GM12874 (cell line): Measurements from ENCODE around the gene SOD3.

ENCODE experiments used
- TF ChIP-seq, protein P1 (sequence below): IDR thresholded peaks from 2 replicates; pipeline ENCODE4 v1.5.1; 2011; ENCODE audit warnings: low read depth, mild to moderate bottlenecking, control low read depth, low read length, moderate library complexity; ENCODE audit not compliant: insufficient read depth

The SOD3 gene

DNA sequence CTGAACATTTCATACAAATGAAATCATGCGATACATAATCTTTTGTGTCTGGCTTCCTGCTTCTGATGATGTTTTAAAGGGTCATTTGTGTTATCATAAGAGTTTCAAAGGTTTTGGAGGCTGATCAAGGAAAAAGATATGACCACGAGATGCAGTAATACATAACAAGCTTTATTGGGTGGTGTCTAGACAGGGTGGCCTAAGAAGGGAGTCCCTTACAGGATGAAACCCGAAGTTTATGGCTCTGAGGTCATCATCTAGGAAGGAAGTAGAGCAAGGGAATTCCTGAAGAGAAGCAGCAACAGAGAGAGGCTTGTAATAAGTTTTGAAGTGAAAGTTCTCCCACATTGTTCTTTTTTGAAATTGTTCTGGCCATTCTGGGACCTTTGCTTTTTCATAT is 40.8 kb upstream of the SOD3 start:
- TF ChIP-seq, protein P1, sequence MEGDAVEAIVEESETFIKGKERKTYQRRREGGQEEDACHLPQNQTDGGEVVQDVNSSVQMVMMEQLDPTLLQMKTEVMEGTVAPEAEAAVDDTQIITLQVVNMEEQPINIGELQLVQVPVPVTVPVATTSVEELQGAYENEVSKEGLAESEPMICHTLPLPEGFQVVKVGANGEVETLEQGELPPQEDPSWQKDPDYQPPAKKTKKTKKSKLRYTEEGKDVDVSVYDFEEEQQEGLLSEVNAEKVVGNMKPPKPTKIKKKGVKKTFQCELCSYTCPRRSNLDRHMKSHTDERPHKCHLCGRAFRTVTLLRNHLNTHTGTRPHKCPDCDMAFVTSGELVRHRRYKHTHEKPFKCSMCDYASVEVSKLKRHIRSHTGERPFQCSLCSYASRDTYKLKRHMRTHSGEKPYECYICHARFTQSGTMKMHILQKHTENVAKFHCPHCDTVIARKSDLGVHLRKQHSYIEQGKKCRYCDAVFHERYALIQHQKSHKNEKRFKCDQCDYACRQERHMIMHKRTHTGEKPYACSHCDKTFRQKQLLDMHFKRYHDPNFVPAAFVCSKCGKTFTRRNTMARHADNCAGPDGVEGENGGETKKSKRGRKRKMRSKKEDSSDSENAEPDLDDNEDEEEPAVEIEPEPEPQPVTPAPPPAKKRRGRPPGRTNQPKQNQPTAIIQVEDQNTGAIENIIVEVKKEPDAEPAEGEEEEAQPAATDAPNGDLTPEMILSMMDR = no peak

DNA sequence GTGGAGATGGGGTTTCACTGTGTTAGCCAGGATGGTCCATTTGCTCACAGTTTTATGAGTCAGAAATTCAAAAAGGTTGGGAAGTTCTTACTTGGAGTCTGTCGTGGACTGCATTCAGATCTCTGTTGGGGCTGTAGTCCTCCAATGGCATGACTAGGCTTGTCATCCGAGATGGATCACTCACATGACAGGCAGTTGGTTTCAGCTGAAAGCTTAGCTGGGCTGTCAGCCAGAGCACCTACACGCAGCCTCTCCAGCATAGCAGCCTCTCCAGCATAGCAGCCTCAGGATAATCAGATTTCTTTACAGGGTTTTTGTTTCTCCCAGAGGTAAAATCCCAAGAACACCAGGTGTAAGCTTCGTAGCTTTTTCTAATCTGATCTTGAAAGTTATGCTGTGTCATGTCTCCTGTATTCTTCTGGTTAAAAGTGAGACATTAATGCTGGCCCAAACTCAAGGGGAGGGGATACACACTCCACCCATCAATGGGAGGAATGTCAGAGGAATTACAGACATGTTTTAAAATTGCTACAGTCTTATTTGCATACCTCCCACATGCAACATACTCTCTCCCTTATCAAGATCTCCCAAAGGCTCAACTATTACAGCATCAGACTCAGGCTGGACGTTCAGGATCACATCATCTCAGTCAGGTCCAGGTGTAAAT is 31.6 kb upstream of the SOD3 start:
- TF ChIP-seq, protein P1 = no peak

GRCh38 chr4:24764345-24764744 is 31.0 kb upstream of the SOD3 start:
- TF ChIP-seq, protein P1 = no peak

DNA sequence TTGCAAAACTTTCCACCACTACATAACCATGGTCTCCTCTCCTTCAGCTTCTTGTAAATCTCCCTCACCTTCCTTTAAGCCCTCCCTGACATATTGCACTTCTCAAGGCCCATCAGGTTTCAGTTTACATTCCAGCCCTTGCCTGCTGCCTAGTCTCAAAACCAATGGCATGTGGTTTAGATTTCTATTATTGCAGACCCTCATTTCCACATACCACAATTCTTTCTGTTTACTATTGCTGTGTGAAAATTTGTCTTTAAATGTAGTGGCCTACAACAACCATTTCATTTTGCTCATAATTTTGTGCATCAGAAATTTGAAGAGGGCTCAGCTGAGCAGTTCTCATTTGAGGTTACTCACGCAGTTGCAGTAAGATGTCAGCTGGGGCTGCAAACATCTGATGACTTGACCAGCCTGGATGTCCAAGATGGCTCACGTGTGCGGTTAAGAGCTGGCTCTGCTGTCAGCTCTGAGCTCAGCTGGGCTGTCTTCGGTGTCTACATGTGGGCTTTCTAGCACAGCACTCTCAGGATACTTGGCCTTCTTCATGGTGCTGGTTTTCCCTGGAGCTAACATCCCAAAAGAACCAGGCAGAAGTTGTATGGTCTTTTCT is 29.9 kb upstream of the SOD3 start:
- TF ChIP-seq, protein P1 = no peak

DNA sequence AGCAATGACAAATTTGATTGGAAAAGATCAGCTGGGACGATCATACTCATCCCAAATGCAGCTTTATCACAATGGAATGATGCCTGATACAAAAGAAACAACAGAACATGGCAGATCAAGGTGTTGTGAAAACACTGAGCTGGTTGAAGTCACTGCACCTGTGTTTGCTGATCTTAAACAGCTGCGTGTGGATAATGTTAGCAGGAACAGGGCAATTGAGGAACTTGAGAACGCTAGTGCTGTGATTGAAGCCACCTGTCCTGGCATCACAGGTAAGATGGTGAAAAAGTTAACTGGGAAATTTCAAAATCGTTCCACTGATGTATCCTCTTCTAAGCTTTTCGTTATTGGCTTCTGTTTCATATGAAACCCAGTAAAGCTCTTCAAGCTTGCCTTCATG is 27.4 kb upstream of the SOD3 start:
- TF ChIP-seq, protein P1 = no peak

- TF ChIP-seq, protein P1 = no peak
These were observed 26.8 kb upstream of the SOD3 start for GRCh38 chr4:24768604-24769003.

GRCh38 chr4:24769571-24769970 is 25.8 kb upstream of the SOD3 start:
- TF ChIP-seq, protein P1 = no peak
